Measurements from ENCODE around the gene DNAJA1.

The DNAJA1 gene

DNA sequence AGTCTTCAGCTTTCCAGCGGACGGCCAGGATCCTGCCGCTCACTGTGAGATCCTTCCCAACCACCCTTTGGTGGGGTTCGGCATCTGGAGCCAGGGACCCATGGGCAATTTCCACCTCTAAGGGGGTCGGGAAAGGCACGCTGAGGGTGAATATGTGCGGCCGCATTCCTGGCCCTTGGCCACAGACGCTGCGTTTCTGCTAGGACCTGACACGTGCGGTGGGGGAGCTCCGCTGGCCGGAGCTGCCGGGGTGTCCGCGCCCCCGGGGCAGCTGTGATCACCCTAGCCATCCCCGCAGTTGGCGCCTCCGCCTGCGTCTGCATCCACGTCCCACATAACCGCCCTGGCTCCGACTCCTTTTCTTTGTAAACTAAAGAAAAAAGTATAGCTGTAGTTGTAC lies 5.3 kb upstream of the DNAJA1 start:
- no peak for DNase-seq (ENCODE audit: low spot score)
- peak overlapping the region; percentile 1 for H3K27ac ChIP-seq
- TF ChIP-seq, protein P1, sequence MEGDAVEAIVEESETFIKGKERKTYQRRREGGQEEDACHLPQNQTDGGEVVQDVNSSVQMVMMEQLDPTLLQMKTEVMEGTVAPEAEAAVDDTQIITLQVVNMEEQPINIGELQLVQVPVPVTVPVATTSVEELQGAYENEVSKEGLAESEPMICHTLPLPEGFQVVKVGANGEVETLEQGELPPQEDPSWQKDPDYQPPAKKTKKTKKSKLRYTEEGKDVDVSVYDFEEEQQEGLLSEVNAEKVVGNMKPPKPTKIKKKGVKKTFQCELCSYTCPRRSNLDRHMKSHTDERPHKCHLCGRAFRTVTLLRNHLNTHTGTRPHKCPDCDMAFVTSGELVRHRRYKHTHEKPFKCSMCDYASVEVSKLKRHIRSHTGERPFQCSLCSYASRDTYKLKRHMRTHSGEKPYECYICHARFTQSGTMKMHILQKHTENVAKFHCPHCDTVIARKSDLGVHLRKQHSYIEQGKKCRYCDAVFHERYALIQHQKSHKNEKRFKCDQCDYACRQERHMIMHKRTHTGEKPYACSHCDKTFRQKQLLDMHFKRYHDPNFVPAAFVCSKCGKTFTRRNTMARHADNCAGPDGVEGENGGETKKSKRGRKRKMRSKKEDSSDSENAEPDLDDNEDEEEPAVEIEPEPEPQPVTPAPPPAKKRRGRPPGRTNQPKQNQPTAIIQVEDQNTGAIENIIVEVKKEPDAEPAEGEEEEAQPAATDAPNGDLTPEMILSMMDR (conservative IDR thresholded peaks at IDR 0.05; ENCODE audit: low read depth), result no peak
- ChIA-PET CTCF (interaction anchor here (0.7 kb wide), 1 partner anchor 360 kb away, joined by 3 read pairs; no protein-coding TSS in a partner anchor), POLR2A (ENCODE audit: low non-redundant PET) (no interaction called here)

GRCh38 chr9:33022303-33022702 lies 2.8 kb upstream of the DNAJA1 start:
- TF ChIP-seq, protein P1 (conservative IDR thresholded peaks at IDR 0.05; ENCODE audit: low read depth), result no peak
- CTCF ChIA-PET, result no interaction called here
- POLR2A ChIA-PET (ENCODE audit: low non-redundant PET), result no interaction called here
- no peak overlapping the region for H3K27ac ChIP-seq
- no peak for DNase-seq (ENCODE audit: low spot score)

GRCh38 chr9:33022755-33023154 lies 2.3 kb upstream of the DNAJA1 start:
- POLR2A ChIA-PET (ENCODE audit: low non-redundant PET), result no interaction called here
- TF ChIP-seq, protein P1 (conservative IDR thresholded peaks at IDR 0.05; ENCODE audit: low read depth), result no peak
- CTCF ChIA-PET, result no interaction called here
- DNase-seq (ENCODE audit: low spot score), result no peak
- peak overlapping the region; percentile 63 for H3K27ac ChIP-seq

GRCh38 chr9:33023661-33024060 lies 1.4 kb upstream of the DNAJA1 start:
- ChIA-PET CTCF (interaction anchor here (0.8 kb wide), 1 partner anchor 147 kb away, joined by 3 read pairs; no protein-coding TSS in a partner anchor), POLR2A (ENCODE audit: low non-redundant PET) (no interaction called here)
- TF ChIP-seq, protein P1 (conservative IDR thresholded peaks at IDR 0.05; ENCODE audit: low read depth), result no peak
- DNase-seq (ENCODE audit: low spot score), result no peak
- peak overlapping the region; percentile 93 for H3K27ac ChIP-seq

- TF ChIP-seq, protein P1 (conservative IDR thresholded peaks at IDR 0.05; ENCODE audit: low read depth), result no peak
- DNase-seq (ENCODE audit: low spot score), result peak; percentile 67
- ChIA-PET POLR2A (ENCODE audit: low non-redundant PET) (interaction anchor here (0.5 to 0.8 kb wide), 4 partner anchors 20 to 1159 kb away, joined by 3 to 8 read pairs (median 4); no protein-coding TSS in a partner anchor), CTCF (interaction anchor here (0.6 to 0.8 kb wide), 3 partner anchors 146 to 1034 kb away, joined by 3 read pairs; no protein-coding TSS in a partner anchor)
- H3K27ac ChIP-seq, result peak overlapping the region; percentile 93
Observed at GRCh38 chr9:33024126-33024965, 727 bp upstream of the DNAJA1 start.

DNA sequence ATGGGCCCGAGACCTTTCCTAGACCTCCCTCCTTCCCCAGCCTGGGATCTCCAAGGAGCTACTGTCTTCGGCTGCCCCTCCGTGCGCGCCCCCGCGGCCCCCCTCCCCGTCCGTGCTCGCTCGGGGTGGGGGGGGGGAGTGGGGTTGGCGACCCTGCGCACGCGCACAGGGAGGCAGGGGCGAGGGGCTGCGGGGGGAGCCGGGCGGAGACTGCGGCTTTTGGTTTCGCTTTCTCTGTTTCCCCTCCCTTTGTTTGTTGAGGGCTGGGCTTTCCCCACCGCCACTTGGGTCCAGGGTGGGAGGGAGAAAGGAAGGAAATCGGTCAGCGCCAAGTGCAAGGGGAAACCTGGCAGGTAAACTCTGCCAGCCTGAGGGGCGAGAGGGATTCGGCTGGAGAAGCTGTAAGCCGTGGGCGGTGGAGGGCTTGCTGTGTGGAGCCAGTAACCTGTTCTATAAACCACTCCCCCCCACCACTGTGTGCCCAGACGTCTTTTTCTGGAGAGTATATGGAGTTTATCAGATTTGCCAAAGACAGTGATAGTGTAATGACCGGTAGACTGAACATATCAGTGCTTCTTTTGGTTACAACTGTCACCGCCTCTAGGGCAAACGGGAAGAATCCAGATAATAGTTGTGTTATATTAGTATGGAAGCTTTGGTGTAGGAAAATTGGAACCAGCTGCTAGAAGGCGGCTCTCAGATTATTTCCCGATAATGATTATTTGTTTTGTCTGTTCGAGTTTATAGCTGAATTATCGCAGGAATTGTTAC lies 684 bp downstream of the DNAJA1 start:
- H3K27ac ChIP-seq, result peak overlapping the region; percentile 93
- peak; percentile 74 for DNase-seq (ENCODE audit: low spot score)
- CTCF ChIA-PET, result no interaction called here
- TF ChIP-seq, protein P1 (conservative IDR thresholded peaks at IDR 0.05; ENCODE audit: low read depth), result no peak
- POLR2A ChIA-PET (ENCODE audit: low non-redundant PET), result interaction anchor here (0.5 to 0.7 kb wide), 2 partner anchors 17 to 541 kb away, joined by 4 to 6 read pairs; no protein-coding TSS in a partner anchor
